ENCODE measurements around the gene TTC34. TPM values are rescaled to one million over a fixed set of nuclear protein-coding genes. Genes with fewer than 3 reads are reported as not detected.

Gene TTC34
- total and polyA plus RNA-seq, 2 of the 4 experiments (the other 2 are of a cell fraction), result under 0.01 to 0.09 TPM

GRCh38 chr1:2597441-2598328 lies 203.8 kb downstream of the TTC34 start:
- ATAC-seq (ENCODE audit: low read depth), result no peak

More at GRCh38 chr1:2597441-2598328, 203.8 kb downstream of the TTC34 start:
- no peak overlapping the region for H4K91ac ChIP-seq (ENCODE audit: insufficient read depth, low read depth, low read length)
- no peaks in the 10 kb centered on the region for H3K9me1 ChIP-seq (ENCODE audit: insufficient read depth, low read length)
- H3K23ac ChIP-seq (ENCODE audit: low read depth, low read length), result no peak overlapping the region
- no peak overlapping the region for H2AK5ac ChIP-seq (ENCODE audit: low read depth, low read length)
- ChIA-PET POLR2A (ENCODE audit: unreplicated experiment) (no interaction called here), CTCF (no interaction called here)
- intact Hi-C loops (cut with micrococcal nuclease), result no loop called here
- TF ChIP-seq BHLHE40 (IDR thresholded peaks at IDR 0.05; ENCODE audit: low read depth, low read length), result no peak
- TF ChIP-seq CTCF (conservative IDR thresholded peaks at IDR 0.05; ENCODE audit: low read depth, low read length), result no peak
- no peak for TF ChIP-seq CEBPB (IDR thresholded peaks at IDR 0.05; ENCODE audit: low read depth, low read length)
- TF ChIP-seq MXI1 (IDR thresholded peaks at IDR 0.05; ENCODE audit: borderline replicate concordance, low read depth, low read length), result no peak
- TF ChIP-seq ELK1 (IDR thresholded peaks at IDR 0.05; ENCODE audit: borderline replicate concordance, low read depth, low read length), result no peak
- TF ChIP-seq FOS (IDR thresholded peaks at IDR 0.05; ENCODE audit: low read depth, low read length), result no peak
- TF ChIP-seq MAFK (IDR thresholded peaks at IDR 0.05; ENCODE audit: low read depth, low read length), result no peak
- no peak for TF ChIP-seq NFE2L2 (IDR thresholded peaks at IDR 0.05; ENCODE audit: low read depth, low read length)
- no peak for TF ChIP-seq CHD1 (IDR thresholded peaks at IDR 0.05; ENCODE audit: low read depth, low read length)
- no peak for TF ChIP-seq RFX5 (IDR thresholded peaks at IDR 0.05; ENCODE audit: low read depth, low read length)
- TF ChIP-seq RCOR1 (IDR thresholded peaks at IDR 0.05; ENCODE audit: insufficient replicate concordance, low read length), result no peak
- TF ChIP-seq POLR2A (IDR thresholded peaks at IDR 0.05; ENCODE audit: low read depth, low read length), result no peak
- no peak for TF ChIP-seq USF2 (IDR thresholded peaks at IDR 0.05; ENCODE audit: low read depth, low read length)
- TF ChIP-seq MAZ (IDR thresholded peaks at IDR 0.05; ENCODE audit: borderline replicate concordance, low read depth, low read length), result no peak
- no peak for TF ChIP-seq SMC3 (IDR thresholded peaks at IDR 0.05; ENCODE audit: low read depth, low read length)
- BruUV-seq (replicated peaks), result no TSS peak
- H3K4me1 ChIP-seq (ENCODE audit: control insufficient read depth, insufficient read depth, low read length), result no peaks in the 10 kb centered on the region; the same call in 1 of the 2 replicates
- no peaks in the 10 kb centered on the region for H4K20me1 ChIP-seq (ENCODE audit: insufficient read depth, low read length)
- DNase-seq, result no peak
- H2BK15ac ChIP-seq (ENCODE audit: low read depth, low read length), result no peak overlapping the region
- H2AK9ac ChIP-seq (replicated peaks; ENCODE audit: low read depth, low read length, poor library complexity), result no peak overlapping the region
- H3K27me3 ChIP-seq (ENCODE audit: control insufficient read depth, insufficient read depth, low read length), result no peaks in the 10 kb centered on the region; the same call in 1 of the 2 replicates
- H3K4ac ChIP-seq (ENCODE audit: low read depth, low read length), result no peak overlapping the region
- H2BK5ac ChIP-seq (ENCODE audit: low read depth, low read length, poor library complexity, severe bottlenecking), result no peak overlapping the region
- H4K8ac ChIP-seq (ENCODE audit: low read depth in 2 of 2, low read length in 2 of 2), result no peak overlapping the region
- 65% methylated on average over 18 of the region's 34 CpGs; no CpG with 5 or more reads in 1 of the 2 experiments for WGBS, 2 experiments (ENCODE audit: extremely low coverage in 2 of 2, insufficient read length in 1 of 2)
- H3K56ac ChIP-seq (ENCODE audit: extremely low read depth, insufficient read depth, low read length), result no peak overlapping the region
- H3K4me2 ChIP-seq (ENCODE audit: low read depth, low read length), result no peak overlapping the region
- H3K9ac ChIP-seq (ENCODE audit: low read depth, low read length), result no peak overlapping the region
- H3K36me3 ChIP-seq (ENCODE audit: control insufficient read depth, insufficient read depth, low read length), result no peaks in the 10 kb centered on the region
- no peak overlapping the region for H4K5ac ChIP-seq (ENCODE audit: low read depth, low read length)
- H2AFZ ChIP-seq (replicated peaks; ENCODE audit: low read length, poor library complexity), result peak overlapping the region; percentile 63
- 0 out of 2 replicates have a peak, but pooled peaks cover 2% of the 10 kb centered on the region for H3K9me3 ChIP-seq (ENCODE audit: control insufficient read depth, insufficient read depth, low read length)
- H3K14ac ChIP-seq (replicated peaks; ENCODE audit: low read depth, low read length), result no peak overlapping the region
- no peaks in the 10 kb centered on the region for H3K79me1 ChIP-seq (ENCODE audit: low read depth in 1 of 2, low read length in 2 of 2)
- no peak overlapping the region for H3K18ac ChIP-seq (ENCODE audit: low read depth, low read length)
- no peak overlapping the region for H2BK120ac ChIP-seq (ENCODE audit: low read depth, low read length)
- no peak overlapping the region for H2BK20ac ChIP-seq (ENCODE audit: low read depth, low read length)
- in situ Hi-C loops (cut with MboI; ENCODE audit: low sequenced_read_pairs), result no loop called here
- dilution Hi-C loops (cut with HindIII; ENCODE audit: low sequenced_read_pairs, unreplicated experiment), result no loop called here
- H3K27ac ChIP-seq (ENCODE audit: insufficient read depth, low read length), result no peak overlapping the region
- H3K4me3 ChIP-seq (ENCODE audit: insufficient read depth, low read depth, low read length), result no peak overlapping the region
